OCI-LY1 (cell line): ENCODE measurements around the gene VDAC1.

Experiments used
- CTCF ChIP-seq: fragments of 200-600 bp; sonication (generic), shearing (Covaris generic); IDR thresholded peaks from 2 replicates; pipeline ENCODE4 v1.5.1; 2017; ENCODE audit warnings: mild to moderate bottlenecking, antibody characterized with exemption, low read length, moderate library complexity, mixed read lengths
- EZH2 ChIP-seq: fragments of 200-600 bp; sonication (generic), shearing (Covaris generic); IDR thresholded peaks from 2 replicates; pipeline ENCODE4 v1.8.0; 2017; ENCODE audit warnings: borderline replicate concordance, mixed run types, mild to moderate bottlenecking, antibody characterized with exemption, low read length, moderate library complexity, mixed read lengths

GRCh38 chr5:133934822-133935666, 69.7 kb downstream of the VDAC1 start:
- no peak for TF ChIP-seq CTCF
- TF ChIP-seq EZH2 = no peak
